ENCODE data around the gene DYNC1I1.

GRCh38 chr7:95766657-95767056 lies 5.7 kb upstream of the DYNC1I1 start:
- no peak for TF ChIP-seq CTCF (IDR thresholded peaks at IDR 0.05)
- no peak for TF ChIP-seq POLR2A (IDR thresholded peaks at IDR 0.05)
- no peak for TF ChIP-seq EP300 (IDR thresholded peaks at IDR 0.05)
- no peak for TF ChIP-seq POLR2AphosphoS5 (IDR thresholded peaks at IDR 0.05)

Data from suprapubic skin (tissue), 4 donors.